ENCODE results near the gene FRYL. TPM values are rescaled to one million over a fixed set of nuclear protein-coding genes. Genes with fewer than 3 reads are reported as not detected.

The FRYL gene
- total and polyA plus RNA-seq, 2 of the 8 experiments (the other 6 are each of a cell fraction or from before 2014, with no cell fraction given): 8.0 to 36.5 TPM

DNA sequence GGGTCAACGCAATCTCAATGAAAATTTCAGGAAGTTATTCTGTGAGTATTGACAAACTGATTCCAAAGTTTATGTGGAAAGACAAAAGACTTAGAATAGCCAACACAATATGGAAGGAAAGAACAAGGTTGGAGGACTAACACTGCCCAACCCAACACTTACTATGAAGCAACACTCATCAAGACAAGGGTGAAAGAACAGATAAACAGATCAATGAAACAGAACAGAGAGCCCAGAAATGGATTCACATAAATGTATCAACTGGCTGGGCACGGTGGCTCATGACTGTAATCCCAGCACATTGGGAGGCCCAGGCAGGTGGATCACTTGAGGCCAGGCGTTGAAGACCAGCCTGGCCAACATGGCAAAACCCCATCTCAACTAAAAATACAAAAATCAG lies 41.2 kb downstream of the FRYL start:
- Histone ChIP-seq H2BK15ac (ENCODE audit: low read length) (no peak overlapping the region), H3K9ac (replicated peaks in 1 of 4; ENCODE audit: extremely low read depth in 1 of 4, low read depth in 3 of 4, low read length in 3 of 4) (no peak overlapping the region), H3K4ac (replicated peaks; ENCODE audit: insufficient read length, low read depth, low read length) (no peak overlapping the region), H2BK20ac (ENCODE audit: low read length) (no peak overlapping the region), H2BK5ac (ENCODE audit: low read depth, low read length) (no peak overlapping the region), H2AK5ac (ENCODE audit: low read depth, low read length) (no peak overlapping the region), H4K8ac (ENCODE audit: extremely low read depth, insufficient read depth, low read length) (no peak overlapping the region), H3K4me1 (replicated peaks in 1 of 4; ENCODE audit: control insufficient read depth in 3 of 4, insufficient read depth in 4 of 4, low read length in 3 of 4) (no peaks in the 10 kb centered on the region), H3K23me2 (ENCODE audit: low read depth, low read length) (no peaks in the 10 kb centered on the region), H3K23ac (ENCODE audit: insufficient read length) (no peak overlapping the region), H2BK12ac (ENCODE audit: low read depth, low read length) (no peak overlapping the region), H3K36me3 (ENCODE audit: control insufficient read depth in 2 of 4, insufficient read depth in 4 of 4, low read length in 3 of 4) (no peaks in the 10 kb centered on the region), H3K9me3 (ENCODE audit: insufficient read depth in 2 of 2, low read depth in 1 of 2, low read length in 1 of 2) (no peaks in the 10 kb centered on the region), H2AFZ (ENCODE audit: low read length) (no peak overlapping the region), H4K5ac (ENCODE audit: insufficient read length, low read depth, low read length) (no peak overlapping the region), H3K27me3 (replicated peaks in 1 of 4; ENCODE audit: control insufficient read depth in 3 of 4, extremely low read depth in 1 of 4, insufficient read depth in 3 of 4, low read length in 3 of 4) (no peaks in the 10 kb centered on the region), H3K14ac (ENCODE audit: insufficient read length) (no peak overlapping the region), H3K18ac (ENCODE audit: extremely low read depth, low read length) (no peak overlapping the region), H4K20me1 (replicated peaks in 1 of 2; ENCODE audit: control insufficient read depth in 1 of 2, insufficient read depth in 2 of 2, low read length in 2 of 2) (peaks cover 0 to 3% of the 10 kb centered on the region in 2 experiments), H3K27ac (ENCODE audit: low read depth, low read length) (no peak overlapping the region), H4K91ac (replicated peaks; ENCODE audit: insufficient read length, low read length) (no peak overlapping the region), H3K79me1 (ENCODE audit: low read depth, low read length) (no peaks in the 10 kb centered on the region; the same call in 1 of the 2 replicates), H3K79me2 (ENCODE audit: control insufficient read depth in 1 of 2, insufficient read depth in 2 of 2, low read length in 2 of 2) (peaks cover 0 to 82% of the 10 kb centered on the region in 2 experiments; a peak in 3 of 4 replicates), H2BK120ac (replicated peaks; ENCODE audit: low read depth, low read length) (no peak overlapping the region), H3K56ac (replicated peaks; ENCODE audit: insufficient read length, low read depth, low read length) (no peak overlapping the region), H3K4me2 (ENCODE audit: insufficient read depth in 1 of 2, low read depth in 2 of 2, low read length in 2 of 2) (no peak overlapping the region), H3K4me3 (ENCODE audit: extremely low read depth in 1 of 4, insufficient read depth in 2 of 4, low read depth in 3 of 4, low read length in 4 of 4) (no peak overlapping the region)
- ChIA-PET POLR2A (ENCODE audit: partially characterized antibody) (no interaction called here), CTCF (ENCODE audit: partially characterized antibody) (no interaction called here)
- DNase-seq (ENCODE audit: low read depth in 1 of 2, low spot score in 2 of 2) (no peak), FAIRE-seq (no peak)
- TF ChIP-seq SAP30 (IDR thresholded peaks at IDR 0.05; ENCODE audit: insufficient read depth, insufficient replicate concordance, low read length): no peak
- no peak for TF ChIP-seq CHD2 (IDR thresholded peaks at IDR 0.05; ENCODE audit: low read length)
- TF ChIP-seq CEBPB (IDR thresholded peaks at IDR 0.05; ENCODE audit: low read depth, low read length): no peak
- TF ChIP-seq JUND (IDR thresholded peaks at IDR 0.05; ENCODE audit: low read length): no peak
- TF ChIP-seq RAD21 (IDR thresholded peaks at IDR 0.05 in 1 of 2, conservative IDR thresholded peaks at IDR 0.05 in 1 of 2; ENCODE audit: low read depth in 2 of 2, low read length in 2 of 2): no peak
- no peak for TF ChIP-seq CTBP2 (IDR thresholded peaks at IDR 0.05; ENCODE audit: borderline replicate concordance, insufficient read depth, insufficient read length, low read length)
- TF ChIP-seq GABPA (IDR thresholded peaks at IDR 0.05; ENCODE audit: borderline replicate concordance, insufficient read depth, low read length): no peak
- TF ChIP-seq ASH2L (IDR thresholded peaks at IDR 0.05; ENCODE audit: low read length): no peak
- no peak for TF ChIP-seq EZH2 (IDR thresholded peaks at IDR 0.05; ENCODE audit: low read depth, low read length, severe bottlenecking)
- TF ChIP-seq NANOG (IDR thresholded peaks at IDR 0.05; ENCODE audit: insufficient read depth, low read depth, low read length, poor library complexity, severe bottlenecking): no peak
- 93% methylated on average over 3 of the region's 3 CpGs; no CpG with 5 or more reads in 1 of the 2 experiments for WGBS, 2 experiments (ENCODE audit: extremely low coverage in 1 of 2, insufficient coverage in 1 of 2, insufficient read length in 1 of 2, insufficient replicate concordance in 2 of 2, low coverage in 1 of 2, low lambda C conversion rate in 2 of 2, missing lambda C conversion rate in 1 of 2)

Data from H1 (cell line).